CD4-positive, alpha-beta T cell treated with Interleukin-4 for 1 hour (primary cell): Measurements from ENCODE around the gene PEAR1.
"Not testable (repeated sequence)": the region's sequence is repeated elsewhere in the genome, so short reads cannot be mapped to it uniquely, and the experiment has no call there.

Source experiments
- DNase-seq, 2 donors: peaks; one replicate each; pipeline ENCODE4 v3.0.0-alpha.2; 2020 to 2022

The PEAR1 gene

GRCh38 chr1:156923670-156924477 is 30.4 kb downstream of the PEAR1 start:
- DNase-seq = no peak

GRCh38 chr1:156924478-156925153 is 31.1 kb downstream of the PEAR1 start:
- no peak for DNase-seq

DNA sequence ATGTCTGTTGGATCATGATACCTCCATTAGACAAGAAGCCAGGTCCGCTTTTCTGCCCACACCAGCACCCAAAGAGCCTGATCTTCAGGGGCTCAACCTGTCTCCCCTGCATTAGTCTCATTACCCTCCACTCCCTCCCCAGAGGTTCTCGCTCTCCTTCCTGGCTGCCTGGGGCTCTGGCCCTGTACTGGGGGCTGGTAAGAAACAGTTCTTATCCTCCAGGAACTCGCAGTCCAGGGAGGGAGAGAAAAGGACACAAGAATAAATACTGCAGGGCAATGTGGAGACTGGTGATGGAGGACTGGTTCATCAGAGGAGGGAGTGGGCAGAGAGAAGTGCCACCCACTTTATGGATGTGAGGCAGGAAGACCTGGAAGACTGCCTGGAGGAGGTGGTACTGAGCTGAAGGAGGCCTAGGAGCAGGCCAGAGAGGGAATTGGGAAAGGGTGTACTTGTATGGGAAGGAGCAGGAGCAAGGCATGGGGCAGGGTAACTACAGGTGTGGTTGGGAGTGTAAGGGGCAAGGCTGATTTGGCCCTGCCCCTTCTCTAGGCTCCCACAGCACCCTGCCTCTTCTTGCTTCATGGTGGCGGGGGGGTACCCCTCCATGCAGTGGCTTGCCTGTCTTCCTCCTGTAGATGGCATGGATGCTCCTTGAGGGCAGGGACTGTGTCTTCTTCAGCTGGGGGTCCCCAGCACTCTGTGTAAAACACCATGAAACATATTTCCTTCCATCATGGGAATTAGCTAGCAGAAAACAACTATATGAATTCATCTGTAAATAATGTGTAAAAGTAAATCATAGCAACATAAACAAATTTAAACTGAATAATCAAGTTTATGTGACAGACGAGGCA is 31.9 kb downstream of the PEAR1 start:
- DNase-seq = no peak

DNA sequence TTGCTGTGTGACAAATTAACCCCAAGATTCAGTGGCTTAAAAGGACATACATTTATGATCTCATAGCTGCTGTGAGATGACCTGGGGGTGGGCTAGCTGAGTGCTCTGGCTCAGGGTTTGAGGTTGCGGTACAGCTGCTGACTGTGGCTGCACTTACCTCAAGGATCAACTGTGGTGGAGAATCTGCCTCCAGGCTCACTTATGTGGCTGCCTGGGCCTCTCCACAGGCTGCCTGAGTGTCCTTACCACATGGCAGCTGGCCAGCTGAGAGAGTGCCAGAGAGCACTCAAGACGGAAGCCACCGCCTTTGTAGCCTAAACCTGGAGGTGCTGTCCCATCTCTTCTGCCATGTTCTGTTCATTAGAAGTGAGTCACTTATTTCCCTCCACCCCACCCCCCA is 32.7 kb downstream of the PEAR1 start:
- peak in 1 of 2 donors; percentile 23 for DNase-seq

GRCh38 chr1:156926695-156927094 is 33.2 kb downstream of the PEAR1 start:
- not testable (repeated sequence) for DNase-seq

GRCh38 chr1:156927215-156928042 is 33.9 kb downstream of the PEAR1 start:
- DNase-seq = peak; percentile 52 to 58

GRCh38 chr1:156928043-156928602 is 34.6 kb downstream of the PEAR1 start:
- DNase-seq = no peak

DNA sequence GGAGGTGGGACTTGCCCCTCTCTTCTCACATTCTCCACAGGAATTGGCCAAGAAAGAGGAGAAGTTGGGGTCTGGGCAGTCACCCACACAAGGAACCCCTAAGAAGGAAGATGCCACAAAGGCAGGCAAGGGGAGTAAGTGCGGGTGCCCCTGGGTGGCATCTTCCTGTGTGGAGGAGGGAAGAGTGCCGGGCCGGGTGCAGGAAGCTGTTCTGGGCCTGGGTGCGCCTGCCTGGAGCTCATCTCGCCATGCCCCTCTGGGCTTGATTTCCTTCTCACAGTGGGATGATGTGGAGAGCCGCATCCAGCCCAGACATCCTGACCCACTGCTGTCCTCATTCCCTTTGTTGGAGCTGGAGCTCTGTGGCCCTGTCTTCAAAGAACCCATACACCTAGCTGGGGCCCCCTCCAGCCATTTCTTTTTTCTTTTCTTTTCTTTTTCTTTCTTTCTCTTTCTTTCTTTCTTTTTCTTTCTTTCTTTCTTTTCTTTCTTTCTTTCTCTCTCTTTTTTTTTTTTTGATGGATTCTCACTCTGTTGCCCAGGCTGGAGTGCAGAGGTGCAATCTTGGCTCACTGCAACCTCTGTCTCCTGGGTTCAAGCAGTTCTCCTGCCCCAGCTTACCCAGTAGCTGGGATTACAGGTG is 36.2 kb downstream of the PEAR1 start:
- DNase-seq = no peak

DNA sequence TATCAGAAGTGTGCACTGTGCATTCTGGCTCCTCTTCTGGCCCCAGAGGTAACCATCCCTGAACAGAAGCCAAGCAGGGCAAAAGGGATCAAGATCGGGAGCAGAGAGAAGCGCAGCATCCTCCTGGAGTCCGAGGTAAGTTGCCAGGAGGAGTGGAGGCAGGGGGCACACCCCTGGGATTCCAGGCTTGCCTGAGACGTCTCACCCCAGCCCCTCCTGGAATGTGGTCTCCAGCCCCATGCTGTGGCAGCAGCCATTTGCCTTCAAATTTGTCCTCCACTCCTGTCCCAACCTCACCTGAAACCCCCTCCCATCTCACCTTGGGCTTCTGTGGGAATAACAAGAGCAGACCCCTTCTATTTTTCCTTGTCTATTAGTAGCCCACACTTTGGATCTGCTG is 37.0 kb downstream of the PEAR1 start:
- no peak for DNase-seq

DNA sequence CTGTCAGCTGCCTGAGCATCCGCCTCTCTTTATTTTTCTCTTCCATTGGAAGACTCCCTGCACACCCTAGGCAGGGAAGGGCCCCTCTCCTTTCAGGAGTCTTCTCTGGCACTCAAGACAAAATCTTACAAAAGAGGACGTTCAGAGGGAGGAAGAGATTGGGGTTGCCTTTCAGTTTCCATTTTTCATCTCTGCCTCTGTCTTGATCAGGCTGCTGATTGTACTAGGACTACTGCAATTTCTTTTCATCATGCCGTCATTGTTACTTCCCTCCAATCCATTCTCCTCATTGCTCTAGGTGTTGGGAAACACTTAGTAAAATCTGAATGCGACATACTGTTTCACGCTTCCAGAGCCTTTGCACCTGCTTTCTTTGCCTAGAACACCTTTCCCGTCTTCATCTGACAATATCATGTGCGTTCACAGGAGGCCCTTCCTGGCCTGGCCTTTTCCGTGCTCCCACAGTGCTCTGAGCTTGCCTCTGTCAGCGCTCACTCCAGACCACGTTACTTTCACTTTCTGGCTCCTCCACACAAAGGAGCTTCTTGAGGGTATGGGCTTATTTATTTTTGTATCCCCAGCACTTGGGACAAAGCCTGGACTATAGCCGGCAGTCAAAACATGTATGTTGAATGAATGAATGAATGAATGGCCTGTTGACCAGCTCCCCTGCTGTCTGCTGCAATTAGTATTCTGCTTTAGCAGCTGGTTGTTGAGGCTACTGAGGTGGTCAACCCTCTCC is 37.9 kb downstream of the PEAR1 start:
- no peak for DNase-seq

- DNase-seq = no peak
These were observed 38.6 kb downstream of the PEAR1 start for GRCh38 chr1:156931974-156932710.

DNA sequence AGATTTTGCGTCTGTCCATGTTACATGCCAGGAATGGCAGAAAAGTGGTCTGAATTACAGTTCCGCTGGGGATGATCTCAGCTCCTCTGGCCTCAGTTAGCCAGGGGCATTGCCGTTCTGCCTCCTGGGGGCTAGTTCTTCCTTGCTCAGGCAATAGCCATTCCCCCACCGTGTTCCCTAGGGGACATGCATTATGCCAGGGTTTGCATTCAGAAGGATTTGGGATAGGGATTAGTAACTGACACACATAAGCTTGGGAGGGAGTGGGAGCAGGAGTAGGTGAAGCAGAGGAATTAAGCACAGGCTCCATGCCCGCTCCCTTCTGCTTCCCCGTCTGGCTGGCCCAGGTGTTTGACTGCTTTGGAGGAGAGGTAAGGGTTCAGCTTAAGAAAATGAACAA is 39.6 kb downstream of the PEAR1 start:
- no peak for DNase-seq

GRCh38 chr1:156935505-156936128 is 42.1 kb downstream of the PEAR1 start:
- no peak for DNase-seq

- no peak for DNase-seq
These were observed 42.7 kb downstream of the PEAR1 start for GRCh38 chr1:156936191-156936590.

DNA sequence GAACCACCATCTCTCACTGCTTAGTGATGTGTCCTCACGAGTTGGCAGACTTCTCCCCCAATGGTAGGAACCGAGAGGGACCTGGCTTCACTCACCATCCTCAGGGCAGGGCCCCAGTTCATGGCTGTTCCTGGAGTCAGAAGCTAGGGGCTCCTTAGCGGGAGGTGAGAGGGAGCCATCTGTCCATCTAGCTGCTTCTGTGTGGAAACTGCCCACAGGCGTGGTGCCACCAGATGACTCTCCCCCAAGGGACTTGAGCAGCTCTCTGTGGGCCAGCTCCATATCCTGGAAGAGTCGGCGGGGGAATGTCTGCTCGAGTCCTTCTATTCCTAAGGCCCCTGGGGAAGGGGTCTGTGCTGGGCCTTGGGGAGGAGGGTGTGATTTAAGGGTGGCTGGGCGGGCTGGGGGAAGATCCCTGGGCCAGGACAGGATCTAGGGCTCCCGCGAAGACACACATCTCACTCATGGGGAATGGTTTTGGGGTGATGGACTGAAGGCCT is 43.3 kb downstream of the PEAR1 start:
- DNase-seq = no peak

DNA sequence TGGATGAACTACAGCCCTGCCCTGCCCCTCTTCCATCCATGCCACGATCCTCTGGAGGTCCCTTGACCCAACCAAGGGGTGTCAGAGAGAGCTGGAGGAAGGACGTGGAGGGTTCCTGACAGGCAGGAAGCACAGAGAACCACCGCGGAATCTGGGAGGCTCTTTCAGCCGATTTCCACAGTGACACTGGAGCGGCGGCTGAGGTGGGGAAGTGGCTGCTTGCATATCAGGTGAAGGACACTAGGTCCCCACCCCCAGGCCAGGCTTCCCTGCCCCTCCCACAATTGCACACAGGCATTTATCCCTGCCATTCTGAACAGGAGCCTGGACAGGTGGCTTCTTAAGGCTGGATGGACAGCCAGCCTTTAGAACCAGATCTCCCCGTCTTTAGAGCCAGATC is 44.4 kb downstream of the PEAR1 start:
- DNase-seq = no peak

GRCh38 chr1:156938813-156939212 is 45.3 kb downstream of the PEAR1 start:
- DNase-seq = no peak

DNA sequence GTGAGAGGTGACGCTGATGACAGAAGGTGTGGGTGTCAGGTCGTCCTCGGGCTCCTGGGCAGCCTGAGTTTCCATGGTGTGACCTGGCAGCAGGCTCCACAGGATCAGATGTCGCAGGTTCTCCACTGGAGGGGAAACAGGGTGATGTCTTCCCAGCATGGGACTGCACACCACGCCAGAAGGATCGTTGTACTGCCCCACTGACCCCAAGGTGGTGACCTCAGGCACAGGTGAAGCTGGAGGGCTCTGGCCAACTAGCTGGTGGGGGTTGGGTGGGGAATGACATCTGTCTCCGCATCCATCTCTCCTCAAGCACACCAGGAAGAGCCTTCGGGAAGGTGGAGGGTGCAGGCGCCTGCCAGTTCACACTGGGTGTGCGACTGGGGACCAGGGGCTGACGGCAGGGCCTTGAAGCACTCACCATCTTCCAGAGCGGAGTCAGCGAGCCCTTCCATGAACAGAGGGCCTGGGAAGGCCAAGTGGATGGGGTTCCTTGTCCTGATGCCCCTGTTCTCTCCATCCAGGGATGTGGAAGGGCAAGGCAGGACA is 46.3 kb downstream of the PEAR1 start:
- DNase-seq = no peak

DNA sequence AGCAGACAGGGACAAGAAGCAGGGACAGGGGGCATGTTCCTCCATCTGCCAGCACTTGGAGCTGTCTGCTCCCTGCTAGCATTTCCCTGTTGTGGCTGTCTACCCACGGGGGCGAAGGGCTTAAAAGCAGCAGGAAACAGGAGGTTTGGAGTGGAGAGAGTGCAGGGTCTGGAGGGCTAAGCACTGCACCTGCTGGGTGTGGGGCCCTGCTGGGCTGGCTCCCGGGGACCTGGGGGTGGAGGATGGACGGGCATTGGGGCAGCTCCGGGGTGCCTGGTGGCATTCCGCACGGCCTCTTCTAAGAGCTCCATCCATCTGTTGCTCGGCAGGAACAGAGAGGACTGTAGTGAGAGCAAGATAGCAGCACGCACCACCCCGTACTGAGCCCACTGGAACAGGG is 48.2 kb downstream of the PEAR1 start:
- DNase-seq = no peak
